Measurements from ENCODE around the gene SFXN4. TPM values are rescaled to one million over a fixed set of nuclear protein-coding genes. Genes with fewer than 3 reads are reported as not detected.
"Not testable (repeated sequence)": the region's sequence is repeated elsewhere in the genome, so short reads cannot be mapped to it uniquely, and the experiment has no call there.

SFXN4 gene
- total RNA-seq, 2 donors from 2014 or later = 36.4 to 40.2 TPM

GRCh38 chr10:119105155-119105554, 60.4 kb downstream of the SFXN4 start:
- DNase-seq (ENCODE audit: low spot score in 2 of 2) (no peak), ATAC-seq (no peak)
- Mint-ChIP-seq H3K27ac (no peak overlapping the region), H3K9me3 (no peaks in the 10 kb centered on the region), H3K36me3 (peaks cover 0 to 5% of the 10 kb centered on the region in 2 donors)

GRCh38 chr10:119104654-119105015, 60.9 kb downstream of the SFXN4 start:
- no peaks in the 10 kb centered on the region for H3K9me3 Mint-ChIP-seq
- DNase-seq (ENCODE audit: low spot score in 2 of 2) = peak in 1 of 2 donors; percentile 56
- peaks cover 0 to 5% of the 10 kb centered on the region in 2 donors for H3K36me3 Mint-ChIP-seq
- peak in 1 of 2 donors; percentile 28 for ATAC-seq
- no peak overlapping the region for H3K27ac Mint-ChIP-seq

DNA sequence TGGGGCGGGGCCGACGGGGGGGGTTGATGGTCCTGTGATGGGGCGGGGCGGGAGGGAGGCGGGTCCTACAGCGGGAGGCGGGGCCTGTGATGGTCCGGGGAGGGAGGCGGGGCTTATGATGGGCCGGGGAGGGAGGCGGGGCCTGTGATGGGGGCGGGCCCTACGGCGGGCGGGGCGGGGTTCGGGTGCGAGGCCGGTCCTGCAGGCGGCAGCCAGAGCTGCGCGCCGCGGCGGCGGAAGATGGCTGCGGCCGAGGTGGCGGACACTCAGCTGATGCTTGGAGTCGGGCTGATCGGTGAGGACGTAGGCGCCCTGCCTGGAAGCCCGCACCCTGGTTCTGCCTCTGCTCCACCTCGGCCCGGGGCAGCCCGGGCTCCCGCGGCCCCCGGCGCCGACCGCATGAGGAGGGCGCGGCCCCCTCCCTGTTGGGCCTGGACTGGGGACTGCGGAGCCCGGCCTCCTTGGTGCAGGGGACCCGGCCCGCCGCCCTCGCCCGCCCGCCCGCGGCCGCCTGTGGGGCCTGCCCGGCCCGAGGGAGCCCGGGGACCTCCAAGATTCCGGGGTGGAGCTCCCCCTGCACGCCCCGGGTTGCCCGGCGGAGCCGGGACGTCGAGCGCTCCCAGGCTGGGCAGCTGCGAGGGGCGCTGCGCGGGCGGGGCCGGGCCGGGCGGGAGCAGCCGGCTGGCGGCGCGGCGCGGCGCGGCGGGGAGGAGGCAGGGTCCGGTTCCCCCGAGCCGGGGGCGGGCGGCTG, 61.4 kb downstream of the SFXN4 start, which contains the start of gene DENND10:
TSS of gene DENND10 (plus strand) at position 211 of the 751 bp plus-strand sequence. CDS start at position 241, 30 bp downstream.
- Mint-ChIP-seq H3K9me3 (no peaks in the 10 kb centered on the region), H3K27ac (peak within 1 kb of the TSS; percentile 61 to 70), H3K36me3 (peaks cover 0 to 5% of the 10 kb centered on the region in 2 donors)
- ATAC-seq (peak; percentile 88 to 91), DNase-seq (ENCODE audit: low spot score in 2 of 2) (peak; percentile 72 to 83)

DNA sequence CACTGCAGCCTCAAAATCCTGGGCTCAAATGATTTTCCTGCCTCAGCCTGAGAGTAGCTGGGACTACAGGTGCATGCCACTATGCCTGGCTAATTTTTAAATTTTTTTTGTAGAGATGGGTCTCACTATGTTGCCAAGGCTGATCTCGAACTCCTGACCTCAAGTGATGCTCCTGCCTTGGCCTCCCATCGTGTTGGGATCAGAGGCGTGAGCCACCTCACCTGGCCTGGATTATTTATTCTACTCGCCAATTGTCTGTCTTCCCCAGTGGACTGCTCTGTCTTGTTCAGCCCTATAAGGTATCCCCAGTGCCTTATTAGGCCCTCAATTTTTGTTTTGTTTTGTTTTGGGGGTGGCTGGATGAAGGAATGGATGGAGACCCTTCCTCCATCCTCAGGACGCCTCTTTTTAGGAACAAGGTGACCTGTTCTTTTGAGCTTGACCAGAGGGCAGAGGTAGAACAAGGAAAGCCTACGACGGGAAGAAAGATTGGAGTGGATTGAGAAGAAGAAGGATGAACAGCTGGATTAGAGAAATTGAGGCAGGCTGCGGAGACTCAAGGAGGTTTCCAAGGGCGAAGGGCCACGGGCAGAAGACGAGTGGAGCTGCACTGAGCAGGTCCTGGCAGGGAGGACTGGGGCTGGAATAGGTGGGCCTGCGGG, 62.1 kb downstream of the SFXN4 start:
- no peaks in the 10 kb centered on the region for H3K9me3 Mint-ChIP-seq
- H3K27ac Mint-ChIP-seq = peak overlapping the region; percentile 61 to 70
- no peak for ATAC-seq
- peaks cover 0 to 5% of the 10 kb centered on the region in 2 donors for H3K36me3 Mint-ChIP-seq
- DNase-seq (ENCODE audit: low spot score in 2 of 2) = no peak

- H3K36me3 Mint-ChIP-seq = peaks cover 0 to 5% of the 10 kb centered on the region in 2 donors
- ATAC-seq = no peak
Observed at GRCh38 chr10:119101366-119102098, 64.0 kb downstream of the SFXN4 start.

DNA sequence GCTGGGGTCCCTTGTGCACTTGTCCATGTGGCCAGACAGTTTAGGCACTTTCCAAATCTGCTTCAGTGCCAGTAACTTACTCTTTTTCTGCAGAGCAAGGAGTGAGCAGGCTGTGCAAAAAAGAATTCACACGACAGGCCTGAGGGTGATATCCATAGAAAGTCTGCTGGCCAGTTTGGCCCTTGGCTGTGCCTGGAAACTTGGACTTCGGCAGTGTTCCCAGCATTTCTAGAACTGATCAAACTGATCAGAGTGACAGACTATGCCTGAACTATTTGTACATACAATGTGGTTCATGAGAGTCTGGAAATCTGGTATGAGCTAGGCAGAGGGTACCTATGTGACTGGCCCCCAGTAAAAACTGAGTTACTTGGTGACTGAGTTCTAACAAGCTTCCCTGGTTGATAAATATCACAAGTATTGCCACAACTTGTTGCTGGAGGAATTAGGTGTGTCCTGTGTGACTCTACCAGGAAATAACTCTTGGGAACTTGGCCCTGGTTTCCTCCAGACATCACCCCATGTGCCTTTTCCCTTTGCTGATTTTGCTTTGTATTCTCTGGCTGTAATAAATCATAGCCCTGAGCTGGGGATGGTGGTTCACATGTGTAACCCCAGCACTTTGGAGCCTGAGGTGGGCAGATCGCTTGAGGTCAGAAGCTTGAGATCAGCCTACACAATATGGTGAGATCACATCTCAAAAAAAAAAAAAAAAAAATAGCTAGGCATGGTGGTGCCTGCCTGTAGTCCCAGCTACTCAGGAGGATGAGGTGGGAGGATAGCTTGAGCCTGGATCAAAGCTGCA, 64.9 kb downstream of the SFXN4 start:
- no peak for ATAC-seq
- DNase-seq (ENCODE audit: low spot score in 2 of 2) = no peak
- H3K36me3 Mint-ChIP-seq = peaks cover 0 to 5% of the 10 kb centered on the region in 2 donors

More at GRCh38 chr10:119101366-119102098, 64.0 kb downstream of the SFXN4 start:
- Mint-ChIP-seq H3K27ac (peak overlapping the region in 1 of 2 donors; percentile 62), H3K9me3 (no peaks in the 10 kb centered on the region)
- DNase-seq (ENCODE audit: low spot score in 2 of 2) = no peak

DNA sequence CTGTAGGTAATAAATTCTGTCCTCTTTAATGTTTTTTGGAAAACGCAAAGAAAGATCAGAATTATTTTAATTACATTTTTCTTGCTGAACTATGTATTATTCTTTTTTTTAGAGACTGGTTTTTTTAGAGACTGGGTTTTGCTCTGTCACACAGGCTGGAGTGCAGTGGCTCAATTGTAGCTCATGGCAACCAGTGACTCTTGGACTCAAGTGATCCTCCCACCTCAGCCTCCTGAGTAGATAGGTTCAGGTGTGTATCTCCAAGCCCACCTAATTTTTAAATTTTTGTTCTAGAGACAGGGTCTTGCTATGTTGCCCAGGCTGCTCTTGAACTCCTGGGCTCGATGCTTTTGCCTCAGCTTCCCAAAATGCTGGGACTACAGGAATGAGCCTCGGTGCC, 66.9 kb downstream of the SFXN4 start:
- Mint-ChIP-seq H3K36me3 (no peaks in the 10 kb centered on the region), H3K9me3 (no peaks in the 10 kb centered on the region), H3K27ac (no peak overlapping the region)
- DNase-seq (ENCODE audit: low spot score in 2 of 2) (no peak), ATAC-seq (no peak)

More for the DNA sequence above, 64.9 kb downstream of the SFXN4 start:
- Mint-ChIP-seq H3K9me3 (no peaks in the 10 kb centered on the region), H3K27ac (no peak overlapping the region)

GRCh38 chr10:119096641-119097415, 68.7 kb downstream of the SFXN4 start:
- DNase-seq (ENCODE audit: low spot score in 2 of 2); H3K27ac Mint-ChIP-seq; H3K36me3 Mint-ChIP-seq; H3K9me3 Mint-ChIP-seq; ATAC-seq: not testable (repeated sequence)

DNA sequence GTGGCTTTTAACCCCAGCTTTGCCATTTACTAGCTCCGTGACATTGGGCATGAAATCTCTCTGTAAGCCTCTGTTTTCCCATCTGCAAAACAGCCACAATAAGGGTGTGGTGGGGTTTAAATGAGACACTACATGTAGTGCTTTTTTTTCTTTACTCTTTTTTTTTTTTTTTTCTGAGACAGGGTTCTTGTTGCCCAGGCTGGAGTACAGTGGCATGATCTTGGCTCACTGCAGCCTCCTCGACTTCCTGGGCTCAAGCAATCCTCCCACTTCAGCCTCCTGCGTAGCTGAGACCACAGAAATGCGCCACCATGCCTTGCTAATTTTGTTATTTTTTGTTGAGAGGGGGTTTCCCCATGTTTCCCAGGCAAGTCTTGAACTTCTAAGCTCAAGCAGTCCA, 69.9 kb downstream of the SFXN4 start:
- Mint-ChIP-seq H3K36me3 (no peaks in the 10 kb centered on the region), H3K27ac (peak overlapping the region in 1 of 2 donors; percentile 8), H3K9me3 (no peaks in the 10 kb centered on the region)
- DNase-seq (ENCODE audit: low spot score in 2 of 2) (peak in 1 of 2 donors; percentile 28), ATAC-seq (no peak)

DNA sequence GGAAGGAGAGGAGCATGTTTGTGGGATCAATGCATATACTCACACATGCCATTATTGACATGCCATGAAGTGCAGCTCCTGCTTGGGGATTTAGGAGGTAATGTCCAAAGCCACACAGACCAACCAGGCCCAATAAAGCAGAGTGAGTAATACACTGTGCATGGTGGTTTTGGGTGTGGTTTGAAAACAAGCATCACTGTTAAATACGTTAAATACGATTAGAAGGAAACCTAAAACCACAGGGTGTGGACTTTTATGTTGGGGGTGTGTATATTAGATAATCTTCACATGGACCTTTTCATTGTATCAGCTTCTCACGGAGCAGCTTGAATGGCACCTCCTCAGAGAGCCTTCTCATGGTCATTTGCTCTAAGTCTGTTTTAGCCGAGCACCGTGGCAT, 74.5 kb downstream of the SFXN4 start:
- Mint-ChIP-seq H3K36me3 (no peaks in the 10 kb centered on the region), H3K9me3 (no peaks in the 10 kb centered on the region), H3K27ac (no peak overlapping the region)
- ATAC-seq (peak; percentile 60 to 80), DNase-seq (ENCODE audit: low spot score in 2 of 2) (peak in 1 of 2 donors; percentile 38)

Other genes with a start within 250 kb of the SFXN4 start
- under 1 TPM in 1 of 2 donors, not detected in 1; 0.14 TPM for gene NANOS1, start 136.0 kb downstream of the SFXN4 start, total RNA-seq
- gene EIF3A, start 84.9 kb downstream of the SFXN4 start, total RNA-seq = 100 to 1,000 TPM; 125 to 129 TPM
- 10 to 100 TPM; 10.3 to 23.0 TPM for gene DENND10, start 61.6 kb downstream of the SFXN4 start, total RNA-seq
- 100 to 1,000 TPM; 222 to 246 TPM for gene PRDX3, start 13.1 kb upstream of the SFXN4 start, total RNA-seq
- 10 to 100 TPM; 21.2 to 34.5 TPM for gene GRK5, start 41.9 kb upstream of the SFXN4 start, total RNA-seq